ENCODE results near the gene EML1. TPM values are rescaled to one million over a fixed set of nuclear protein-coding genes. Genes with fewer than 3 reads are reported as not detected.
A peak's percentile ranks its signal among the peaks of the same experiment; 100 is the strongest.
"Not testable (repeated sequence)": the region's sequence is repeated elsewhere in the genome, so short reads cannot be mapped to it uniquely, and the experiment has no call there.

The EML1 gene
- total RNA-seq, 2 experiments from 2014 or later, result 0.91 to 1.2 TPM

GRCh38 chr14:99758872-99759545 is 34.2 kb upstream of the EML1 start:
- intact Hi-C loops (cut with micrococcal nuclease), result no loop called here
- Mint-ChIP-seq H3K4me3 (no peak overlapping the region), H3K4me1 (ENCODE audit: low read depth) (no peaks in the 10 kb centered on the region), H3K9me3 (no peaks in the 10 kb centered on the region), H3K36me3 (ENCODE audit: low read depth) (no peaks in the 10 kb centered on the region), H3K27me3 (ENCODE audit: low read depth) (peaks cover 9% of the 10 kb centered on the region), H3K27ac (no peak overlapping the region)
- no peak for DNase-seq
- CTCF ChIA-PET, result no interaction called here

- Mint-ChIP-seq H3K27me3 (ENCODE audit: low read depth) (peaks cover 5% of the 10 kb centered on the region), H3K4me3 (no peak overlapping the region), H3K27ac (no peak overlapping the region), H3K9me3 (no peaks in the 10 kb centered on the region), H3K4me1 (ENCODE audit: low read depth) (no peaks in the 10 kb centered on the region), H3K36me3 (ENCODE audit: low read depth) (no peaks in the 10 kb centered on the region)
- CTCF ChIA-PET, result no interaction called here
- DNase-seq, result no peak
- intact Hi-C loops (cut with micrococcal nuclease), result no loop called here
Measured at GRCh38 chr14:99759546-99759925, 33.7 kb upstream of the EML1 start.

- Mint-ChIP-seq H3K4me3 (no peak overlapping the region), H3K27ac (no peak overlapping the region), H3K4me1 (ENCODE audit: low read depth) (no peaks in the 10 kb centered on the region), H3K27me3 (ENCODE audit: low read depth) (peaks cover 3% of the 10 kb centered on the region), H3K9me3 (no peaks in the 10 kb centered on the region), H3K36me3 (ENCODE audit: low read depth) (no peaks in the 10 kb centered on the region)
- CTCF ChIA-PET, result no interaction called here
- intact Hi-C loops (cut with micrococcal nuclease), result no loop called here
- no peak for DNase-seq
Measured at GRCh38 chr14:99760817-99761216, 32.4 kb upstream of the EML1 start.

GRCh38 chr14:99762911-99763310 is 30.3 kb upstream of the EML1 start:
- H3K36me3 Mint-ChIP-seq (ENCODE audit: low read depth); H3K4me3 Mint-ChIP-seq; intact Hi-C loops (cut with micrococcal nuclease); H3K27ac Mint-ChIP-seq; CTCF ChIA-PET; DNase-seq; H3K4me1 Mint-ChIP-seq (ENCODE audit: low read depth); H3K27me3 Mint-ChIP-seq (ENCODE audit: low read depth); H3K9me3 Mint-ChIP-seq: not testable (repeated sequence)

GRCh38 chr14:99763527-99764221 is 29.5 kb upstream of the EML1 start:
- no peak overlapping the region for H3K27ac Mint-ChIP-seq
- intact Hi-C loops (cut with micrococcal nuclease), result no loop called here
- no peak for DNase-seq
- H3K4me1 Mint-ChIP-seq (ENCODE audit: low read depth), result no peaks in the 10 kb centered on the region
- H3K36me3 Mint-ChIP-seq (ENCODE audit: low read depth), result no peaks in the 10 kb centered on the region
- no peak overlapping the region for H3K4me3 Mint-ChIP-seq
- CTCF ChIA-PET, result no interaction called here
- H3K27me3 Mint-ChIP-seq (ENCODE audit: low read depth), result no peaks in the 10 kb centered on the region
- H3K9me3 Mint-ChIP-seq, result no peaks in the 10 kb centered on the region

GRCh38 chr14:99764222-99764706 is 28.9 kb upstream of the EML1 start:
- CTCF ChIA-PET, result no interaction called here

GRCh38 chr14:99768381-99768780 is 24.8 kb upstream of the EML1 start:
- H3K36me3 Mint-ChIP-seq (ENCODE audit: low read depth), result no peaks in the 10 kb centered on the region
- H3K4me3 Mint-ChIP-seq, result no peak overlapping the region
- no peak overlapping the region for H3K27ac Mint-ChIP-seq
- no peaks in the 10 kb centered on the region for H3K27me3 Mint-ChIP-seq (ENCODE audit: low read depth)
- intact Hi-C loops (cut with micrococcal nuclease), result no loop called here
- no peak for DNase-seq
- CTCF ChIA-PET, result no interaction called here
- H3K9me3 Mint-ChIP-seq, result no peaks in the 10 kb centered on the region
- no peaks in the 10 kb centered on the region for H3K4me1 Mint-ChIP-seq (ENCODE audit: low read depth)

More at GRCh38 chr14:99764222-99764706, 28.9 kb upstream of the EML1 start:
- no peaks in the 10 kb centered on the region for H3K4me1 Mint-ChIP-seq (ENCODE audit: low read depth)
- H3K9me3 Mint-ChIP-seq, result no peaks in the 10 kb centered on the region
- no peaks in the 10 kb centered on the region for H3K27me3 Mint-ChIP-seq (ENCODE audit: low read depth)
- intact Hi-C loops (cut with micrococcal nuclease), result no loop called here
- no peak overlapping the region for H3K27ac Mint-ChIP-seq
- no peak overlapping the region for H3K4me3 Mint-ChIP-seq
- DNase-seq, result no peak
- H3K36me3 Mint-ChIP-seq (ENCODE audit: low read depth), result no peaks in the 10 kb centered on the region

- no peaks in the 10 kb centered on the region for H3K4me1 Mint-ChIP-seq (ENCODE audit: low read depth)
- CTCF ChIA-PET, result no interaction called here
Measured at GRCh38 chr14:99769123-99769522, 24.1 kb upstream of the EML1 start.

GRCh38 chr14:99769799-99770198 is 23.4 kb upstream of the EML1 start:
- Mint-ChIP-seq H3K4me3 (no peak overlapping the region), H3K9me3 (no peaks in the 10 kb centered on the region), H3K36me3 (ENCODE audit: low read depth) (no peaks in the 10 kb centered on the region), H3K27ac (no peak overlapping the region), H3K27me3 (ENCODE audit: low read depth) (peaks cover 3% of the 10 kb centered on the region), H3K4me1 (ENCODE audit: low read depth) (peaks cover 3% of the 10 kb centered on the region)
- DNase-seq, result no peak
- CTCF ChIA-PET, result no interaction called here
- intact Hi-C loops (cut with micrococcal nuclease), result no loop called here

More at GRCh38 chr14:99769123-99769522, 24.1 kb upstream of the EML1 start:
- H3K36me3 Mint-ChIP-seq (ENCODE audit: low read depth), result no peaks in the 10 kb centered on the region
- no peak for DNase-seq
- no peak overlapping the region for H3K4me3 Mint-ChIP-seq
- intact Hi-C loops (cut with micrococcal nuclease), result no loop called here
- H3K9me3 Mint-ChIP-seq, result no peaks in the 10 kb centered on the region
- peaks cover under 1% of the 10 kb centered on the region for H3K27me3 Mint-ChIP-seq (ENCODE audit: low read depth)
- H3K27ac Mint-ChIP-seq, result no peak overlapping the region

GRCh38 chr14:99772371-99773283 is 20.6 kb upstream of the EML1 start:
- CTCF ChIA-PET, result no interaction called here

GRCh38 chr14:99773521-99774497 is 19.4 kb upstream of the EML1 start:
- DNase-seq, result peak; percentile 15
- Mint-ChIP-seq H3K9me3 (no peaks in the 10 kb centered on the region), H3K27me3 (ENCODE audit: low read depth) (peaks cover 17% of the 10 kb centered on the region), H3K36me3 (ENCODE audit: low read depth) (no peaks in the 10 kb centered on the region), H3K4me3 (no peak overlapping the region), H3K4me1 (ENCODE audit: low read depth) (peaks cover 8% of the 10 kb centered on the region), H3K27ac (peak overlapping the region; percentile 9)
- intact Hi-C loops (cut with micrococcal nuclease), result no loop called here
- CTCF ChIA-PET, result interaction anchor here (0.6 kb wide), 2 partner anchors 64 to 174 kb away, joined by 3 to 4 read pairs; no protein-coding TSS in a partner anchor

More at GRCh38 chr14:99772371-99773283, 20.6 kb upstream of the EML1 start:
- no peak overlapping the region for H3K4me3 Mint-ChIP-seq
- no peaks in the 10 kb centered on the region for H3K36me3 Mint-ChIP-seq (ENCODE audit: low read depth)
- DNase-seq, result no peak
- H3K27me3 Mint-ChIP-seq (ENCODE audit: low read depth), result peaks cover 12% of the 10 kb centered on the region
- no peak overlapping the region for H3K27ac Mint-ChIP-seq
- H3K9me3 Mint-ChIP-seq, result no peaks in the 10 kb centered on the region
- intact Hi-C loops (cut with micrococcal nuclease), result no loop called here
- H3K4me1 Mint-ChIP-seq (ENCODE audit: low read depth), result peaks cover 8% of the 10 kb centered on the region

All from activated naive CD4-positive, alpha-beta T cell treated with anti-CD3 and anti-CD28 coated beads for 36 hours (primary cell).